Measurements from ENCODE around the gene PPT2.

PPT2 gene

GRCh38 chr6:32151863-32152768 is 1.8 kb upstream of the PPT2 start, which contains the start of gene PRRT1:
Gene PRRT1, minus strand, starts transcription at chr6:32151939. Its CDS starts 112 bp downstream, at chr6:32151827.
- DNase-seq (ENCODE audit: low spot score), result peak; percentile 57

GRCh38 chr6:32152769-32153563 is 975 bp upstream of the PPT2 start:
- DNase-seq (ENCODE audit: low spot score), result peak; percentile 70

GRCh38 chr6:32154514-32155161 is 697 bp downstream of the PPT2 start:
- peak; percentile 74 for DNase-seq (ENCODE audit: low spot score)

- DNase-seq (ENCODE audit: low spot score), result no peak
Measured at GRCh38 chr6:32156891-32157290, 3.0 kb downstream of the PPT2 start.

DNA sequence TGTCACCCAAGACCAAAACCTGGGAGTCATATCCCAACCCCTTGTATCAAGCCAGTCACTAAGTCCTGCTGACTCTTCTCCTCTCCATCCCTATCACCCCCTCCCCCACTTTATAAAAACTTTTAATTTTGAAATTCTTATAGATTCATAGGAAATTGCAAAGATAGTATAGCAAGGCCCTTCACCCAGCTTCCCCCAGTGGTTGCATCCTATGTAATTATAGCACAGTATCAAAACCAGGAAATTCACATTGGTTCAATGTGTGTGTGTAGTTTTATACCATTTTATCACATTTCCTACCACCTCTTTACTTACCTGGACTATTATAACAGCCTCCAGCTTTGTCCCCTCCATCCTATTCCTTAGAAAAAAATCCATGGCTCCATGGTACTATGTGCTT is 4.1 kb downstream of the PPT2 start:
- no peak for DNase-seq (ENCODE audit: low spot score)

GRCh38 chr6:32163559-32164258 is 9.8 kb downstream of the PPT2 start:
- no peak for DNase-seq (ENCODE audit: low spot score)

DNA sequence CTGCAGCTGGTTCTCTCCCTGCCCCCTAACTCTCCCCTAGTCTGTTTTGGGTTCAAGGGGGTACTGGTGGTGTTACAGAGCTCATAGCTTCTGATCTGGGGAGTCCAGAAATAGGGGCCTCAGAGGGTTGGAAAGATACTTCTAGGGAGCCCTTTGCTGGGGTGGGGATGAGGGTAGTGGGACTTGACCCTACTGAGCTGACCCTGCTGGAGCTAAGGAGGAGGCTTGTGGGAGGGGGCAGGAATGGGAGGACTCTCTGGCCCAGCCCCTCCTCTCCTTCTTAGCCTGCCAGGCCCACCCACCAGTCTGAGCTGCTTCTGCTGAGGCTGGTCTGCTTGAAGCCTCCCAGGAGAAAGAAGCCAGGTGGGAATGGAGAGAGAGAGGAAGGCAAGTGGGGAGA is 10.4 kb downstream of the PPT2 start, which contains the start of gene EGFL8:
Gene EGFL8 (plus strand): TSS at position 301 of the 400 bp plus-strand sequence. CDS start 1,571 bp downstream, outside the sequence.
- DNase-seq (ENCODE audit: low spot score), result no peak

- no peak for DNase-seq (ENCODE audit: low spot score)
Measured at GRCh38 chr6:32166411-32167061, 12.6 kb downstream of the PPT2 start.

DNA sequence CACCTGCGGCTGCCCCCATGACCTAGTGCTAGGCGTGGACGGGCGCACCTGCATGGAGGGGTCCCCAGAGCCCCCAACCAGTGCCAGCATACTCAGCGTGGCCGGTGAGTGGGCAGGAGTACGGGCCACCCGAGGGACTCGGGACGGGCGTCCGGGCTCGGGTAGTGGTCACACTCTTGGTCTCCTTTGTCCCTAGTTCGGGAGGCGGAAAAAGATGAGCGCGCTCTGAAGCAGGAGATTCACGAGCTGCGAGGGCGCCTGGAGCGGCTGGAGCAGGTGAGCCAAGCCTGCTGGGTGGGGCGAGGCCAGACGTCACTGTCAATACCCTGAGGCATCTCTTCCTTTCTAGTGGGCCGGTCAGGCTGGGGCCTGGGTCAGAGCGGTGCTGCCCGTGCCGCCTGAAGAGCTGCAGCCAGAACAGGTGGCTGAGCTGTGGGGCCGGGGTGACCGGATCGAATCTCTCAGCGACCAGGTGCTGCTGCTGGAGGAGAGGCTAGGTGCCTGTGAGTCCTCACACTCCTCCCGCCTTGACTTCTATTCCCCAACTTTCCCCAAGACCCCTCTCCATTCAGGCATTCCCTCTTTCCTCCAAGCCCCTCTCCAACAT is 13.3 kb downstream of the PPT2 start:
- no peak for DNase-seq (ENCODE audit: low spot score)

DNA sequence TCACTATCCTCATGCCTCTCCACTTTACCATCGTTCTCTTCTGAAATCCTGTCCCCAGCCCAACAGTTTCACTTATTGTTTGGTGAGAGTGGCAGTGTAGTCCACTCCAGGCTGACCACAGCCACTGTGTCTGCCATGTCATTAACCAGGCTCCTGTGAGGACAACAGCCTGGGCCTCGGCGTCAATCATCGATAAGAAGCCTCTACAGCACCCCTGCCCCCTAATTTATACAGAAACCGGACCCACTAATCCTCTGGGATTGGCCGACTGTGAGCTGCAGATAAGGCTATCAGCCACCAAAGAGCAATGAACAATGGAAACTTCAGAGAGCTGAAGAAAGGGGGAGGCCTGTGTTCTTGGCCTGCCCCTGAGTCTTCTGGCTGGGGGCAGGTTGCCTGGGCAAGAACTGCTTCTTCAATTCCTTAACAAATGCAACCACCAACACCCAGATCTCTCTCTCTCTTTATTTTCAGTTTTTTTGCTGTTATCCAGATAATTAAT is 13.9 kb downstream of the PPT2 start:
- peak; percentile 57 for DNase-seq (ENCODE audit: low spot score)

GRCh38 chr6:32168350-32168749 is 14.4 kb downstream of the PPT2 start:
- DNase-seq (ENCODE audit: low spot score), result no peak

GRCh38 chr6:32168807-32169591 is 15.1 kb downstream of the PPT2 start:
- peak; percentile 38 for DNase-seq (ENCODE audit: low spot score)

- no peak for DNase-seq (ENCODE audit: low spot score)
Measured at GRCh38 chr6:32170294-32170693, 16.4 kb downstream of the PPT2 start.

GRCh38 chr6:32171234-32171633 is 17.3 kb downstream of the PPT2 start:
- no peak for DNase-seq (ENCODE audit: low spot score)

DNA sequence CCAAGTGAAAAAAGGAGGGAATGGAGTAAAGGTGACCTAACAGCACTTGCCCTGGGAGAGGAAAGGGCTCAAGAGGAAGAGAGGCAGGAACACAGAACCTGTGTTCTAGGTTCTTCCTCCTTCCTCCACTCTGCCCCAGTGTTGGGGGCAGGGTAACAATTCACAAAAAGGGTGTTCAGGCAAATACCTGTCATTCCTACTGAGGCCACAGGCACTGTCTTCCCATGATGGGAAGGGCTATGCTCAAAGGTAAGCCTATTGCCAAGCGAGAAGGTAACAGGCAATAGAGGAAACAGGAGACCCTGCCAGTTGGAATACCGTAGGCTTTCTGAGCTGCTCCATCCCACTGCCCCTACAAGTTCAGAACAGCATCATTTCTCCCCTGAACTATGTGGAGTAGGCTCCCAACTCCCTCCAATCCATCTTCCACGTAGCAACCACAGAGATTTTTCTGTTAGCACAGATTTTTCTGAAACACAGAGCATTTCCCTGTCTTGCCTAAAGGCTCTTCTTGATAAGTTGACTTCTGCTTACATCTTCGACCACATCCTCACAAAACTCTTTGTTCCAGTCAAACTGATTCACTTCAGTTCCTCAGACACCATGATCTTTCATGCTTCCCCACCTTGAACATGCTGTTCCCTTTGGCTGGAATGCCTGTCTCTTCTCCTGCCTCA is 19.2 kb downstream of the PPT2 start:
- no peak for DNase-seq (ENCODE audit: low spot score)

- no peak for DNase-seq (ENCODE audit: low spot score)
Measured at GRCh38 chr6:32174416-32174815, 20.5 kb downstream of the PPT2 start.

DNA sequence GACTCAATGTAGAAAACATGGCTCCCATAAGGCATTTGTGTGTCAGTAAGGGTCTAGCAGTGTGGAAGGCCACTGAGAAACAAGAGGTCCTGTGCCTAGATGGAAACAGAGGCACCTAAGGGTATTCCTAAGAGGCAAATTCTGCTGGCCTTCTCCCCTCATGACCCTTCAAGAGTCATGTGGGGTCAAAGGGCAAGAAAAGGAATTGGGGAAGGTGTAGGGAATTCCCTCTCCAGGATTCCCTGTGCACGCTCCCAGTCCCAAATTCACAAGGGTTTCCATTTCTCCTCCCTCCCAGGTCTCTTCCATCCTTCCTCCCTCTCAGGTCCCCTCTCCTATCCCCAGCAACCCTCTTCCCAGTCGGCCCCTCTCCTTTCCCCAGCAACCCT is 21.4 kb downstream of the PPT2 start:
- no peak for DNase-seq (ENCODE audit: low spot score)

GRCh38 chr6:32175711-32176475 is 22.0 kb downstream of the PPT2 start, which contains the start of gene AGPAT1:
Gene AGPAT1, minus strand, starts transcription at chr6:32176084. Its CDS starts 4,588 bp downstream, at chr6:32171496.
- peak; percentile 94 for DNase-seq (ENCODE audit: low spot score)
